ENCODE data around the gene CER1.

GRCh38 chr9:14686168-14686567 is 36.4 kb downstream of the CER1 start:
- no peak for TF ChIP-seq EP300 (IDR thresholded peaks at IDR 0.05)
- no peak for TF ChIP-seq CTCF (IDR thresholded peaks at IDR 0.05)
- no peak for TF ChIP-seq POLR2A (IDR thresholded peaks at IDR 0.05)

All from suprapubic skin (tissue), 3 donors.